HG02884 (cell line): ENCODE measurements around the gene SNRPE.
"Not testable (repeated sequence)": the region's sequence is repeated elsewhere in the genome, so short reads cannot be mapped to it uniquely, and the experiment has no call there.

Experiments used
- ATAC-seq: cut with Tn5 transposase; IDR thresholded peaks from one replicate; pipeline ENCODE4 v1.9.1; 2021; ENCODE audit warnings: mild to moderate bottlenecking, moderate library complexity; ENCODE audit not compliant: unreplicated experiment

Gene SNRPE

GRCh38 chr1:203861379-203862184, at the start of gene SNRPE:
Gene SNRPE, plus strand, starts transcription at chr1:203861599. Its CDS starts 61 bp downstream, at chr1:203861660.
- ATAC-seq = peak; percentile 91

- no peak for ATAC-seq
Measured at GRCh38 chr1:203813581-203814341, 47.6 kb upstream of the SNRPE start.

- ATAC-seq = no peak
Measured at GRCh38 chr1:203818399-203818798, 43.0 kb upstream of the SNRPE start.

- no peak for ATAC-seq
Measured at GRCh38 chr1:203823306-203823705, 38.1 kb upstream of the SNRPE start.

- no peak for ATAC-seq
Measured at GRCh38 chr1:203826175-203826574, 35.2 kb upstream of the SNRPE start.

- ATAC-seq = no peak
Measured at GRCh38 chr1:203828002-203828401, 33.4 kb upstream of the SNRPE start.

- no peak for ATAC-seq
Measured at GRCh38 chr1:203828503-203828902, 32.9 kb upstream of the SNRPE start.

- not testable (repeated sequence) for ATAC-seq
Measured at GRCh38 chr1:203829247-203829646, 32.2 kb upstream of the SNRPE start.

- no peak for ATAC-seq
Measured at GRCh38 chr1:203835476-203835875, 25.9 kb upstream of the SNRPE start.

- no peak for ATAC-seq
Measured at GRCh38 chr1:203839081-203839480, 22.3 kb upstream of the SNRPE start.

GRCh38 chr1:203840208-203840808, 21.1 kb upstream of the SNRPE start:
- ATAC-seq = no peak

GRCh38 chr1:203842559-203842876, 18.9 kb upstream of the SNRPE start:
- ATAC-seq = no peak

GRCh38 chr1:203843435-203843834, 18.0 kb upstream of the SNRPE start:
- no peak for ATAC-seq

GRCh38 chr1:203853112-203853511, 8.3 kb upstream of the SNRPE start:
- ATAC-seq = not testable (repeated sequence)

GRCh38 chr1:203858055-203858454, 3.3 kb upstream of the SNRPE start:
- ATAC-seq = no peak

- no peak for ATAC-seq
Measured at GRCh38 chr1:203858975-203859374, 2.4 kb upstream of the SNRPE start.

GRCh38 chr1:203860396-203861025, 888 bp upstream of the SNRPE start:
- no peak for ATAC-seq

GRCh38 chr1:203867802-203868201, 6.4 kb downstream of the SNRPE start:
- ATAC-seq = no peak

- no peak for ATAC-seq
Measured at GRCh38 chr1:203870245-203870644, 8.8 kb downstream of the SNRPE start.

GRCh38 chr1:203871114-203871880, 9.9 kb downstream of the SNRPE start:
- no peak for ATAC-seq

- ATAC-seq = no peak
Measured at GRCh38 chr1:203873094-203873493, 11.7 kb downstream of the SNRPE start.
